Stimulated activated CD4-positive, alpha-beta T cell treated with anti-CD3 and anti-CD28 coated beads, Interleukin-12 subunit alpha, Interleukin-12 subunit beta, amount 100 ng/mL, for 4 hours (primary cell): ENCODE measurements around the gene ETS1.

Experiments used
- DNase-seq: peaks from one replicate; pipeline ENCODE4 v3.0.0-alpha.2; 2020

The ETS1 gene

GRCh38 chr11:128592454-128592853, 5.1 kb upstream of the ETS1 start:
- DNase-seq, result no peak

GRCh38 chr11:128590587-128590986, 3.2 kb upstream of the ETS1 start:
- no peak for DNase-seq

- no peak for DNase-seq
Measured at GRCh38 chr11:128589998-128590397, 2.6 kb upstream of the ETS1 start.

- no peak for DNase-seq
Measured at GRCh38 chr11:128588093-128588492, 735 bp upstream of the ETS1 start.

- no peak for DNase-seq
Measured at GRCh38 chr11:128586689-128587088, 669 bp downstream of the ETS1 start.

- no peak for DNase-seq
Measured at GRCh38 chr11:128585498-128586238, 1.7 kb downstream of the ETS1 start.

- no peak for DNase-seq
Measured at GRCh38 chr11:128584253-128584652, 3.1 kb downstream of the ETS1 start.

- no peak for DNase-seq
Measured at GRCh38 chr11:128582496-128583366, 4.6 kb downstream of the ETS1 start.

- no peak for DNase-seq
Measured at GRCh38 chr11:128581561-128582272, 5.6 kb downstream of the ETS1 start.

- no peak for DNase-seq
Measured at GRCh38 chr11:128580612-128581011, 6.7 kb downstream of the ETS1 start.

GRCh38 chr11:128579798-128580504, 7.4 kb downstream of the ETS1 start:
- no peak for DNase-seq

GRCh38 chr11:128576555-128576954, 10.8 kb downstream of the ETS1 start:
- no peak for DNase-seq

- no peak for DNase-seq
Measured at GRCh38 chr11:128575961-128576350, 11.4 kb downstream of the ETS1 start.

- DNase-seq, result no peak
Measured at GRCh38 chr11:128575174-128575960, 12.0 kb downstream of the ETS1 start.

GRCh38 chr11:128574576-128575011, 12.8 kb downstream of the ETS1 start:
- DNase-seq, result no peak

- DNase-seq, result no peak
Measured at GRCh38 chr11:128573638-128574037, 13.7 kb downstream of the ETS1 start.

GRCh38 chr11:128572965-128573364, 14.4 kb downstream of the ETS1 start:
- no peak for DNase-seq

- DNase-seq, result no peak
Measured at GRCh38 chr11:128570632-128571031, 16.7 kb downstream of the ETS1 start.

- no peak for DNase-seq
Measured at GRCh38 chr11:128569291-128569690, 18.1 kb downstream of the ETS1 start.

GRCh38 chr11:128568166-128568778, 19.1 kb downstream of the ETS1 start:
- DNase-seq, result no peak

GRCh38 chr11:128567130-128567529, 20.2 kb downstream of the ETS1 start:
- DNase-seq, result no peak

- DNase-seq, result no peak
Measured at GRCh38 chr11:128565881-128566280, 21.5 kb downstream of the ETS1 start.
